Occipital lobe (tissue), 2 donors: Measurements from ENCODE around the gene LRTM1. TPM values are rescaled to one million over a fixed set of nuclear protein-coding genes. Genes with fewer than 3 reads are reported as not detected.

Source experiments
- DNase-seq: peaks from one replicate; lab custom pipeline; 2025; lab: John Stamatoyannopoulos, UW
- total RNA-seq: library from RNA; depleted of rRNA; stranded (reverse); fragments of >200 nt; gene quantifications from one replicate; pipeline ENCODE4 v1.2.3, GENCODE V29; 2014

The LRTM1 gene
- total RNA-seq = not detected

DNA sequence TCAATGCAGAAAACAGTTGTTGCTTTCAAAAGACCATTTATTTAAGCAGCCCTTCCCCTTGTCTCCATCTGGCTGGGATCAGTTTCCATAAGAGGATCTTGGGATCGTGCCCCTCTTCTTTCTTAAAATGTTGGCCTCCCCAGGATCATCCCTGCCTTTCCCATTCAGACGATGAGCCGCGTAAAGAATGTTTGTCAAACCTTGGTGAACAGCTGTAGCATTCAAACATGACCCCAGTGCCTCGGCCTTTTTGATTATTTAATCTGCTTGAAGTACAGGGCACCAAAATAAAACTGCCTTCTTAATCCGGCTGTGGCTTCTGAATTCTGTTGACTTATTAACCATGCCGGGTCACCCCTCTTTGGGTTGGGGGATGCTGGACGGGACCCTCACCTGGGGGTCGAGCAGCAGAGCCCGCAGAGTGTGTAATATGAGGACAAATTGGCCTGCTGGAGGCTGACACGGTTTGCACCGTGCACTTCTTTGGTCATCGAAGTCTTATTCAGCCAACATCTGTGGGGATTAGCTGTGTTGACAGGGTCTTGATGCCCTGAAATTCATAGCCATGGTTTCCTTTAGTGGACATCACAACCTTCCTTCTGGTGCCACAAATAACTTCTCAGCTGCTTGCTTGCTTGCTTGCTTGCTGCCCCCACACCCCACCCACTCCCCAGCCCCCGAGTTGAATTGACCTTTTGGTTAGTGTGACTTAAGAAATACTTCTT lies at the start of gene LRTM1:
Gene LRTM1 (minus strand): TSS at position 14 of the 725 bp plus-strand sequence. CDS start 148 bp downstream, outside the sequence.
- no peak for DNase-seq

DNA sequence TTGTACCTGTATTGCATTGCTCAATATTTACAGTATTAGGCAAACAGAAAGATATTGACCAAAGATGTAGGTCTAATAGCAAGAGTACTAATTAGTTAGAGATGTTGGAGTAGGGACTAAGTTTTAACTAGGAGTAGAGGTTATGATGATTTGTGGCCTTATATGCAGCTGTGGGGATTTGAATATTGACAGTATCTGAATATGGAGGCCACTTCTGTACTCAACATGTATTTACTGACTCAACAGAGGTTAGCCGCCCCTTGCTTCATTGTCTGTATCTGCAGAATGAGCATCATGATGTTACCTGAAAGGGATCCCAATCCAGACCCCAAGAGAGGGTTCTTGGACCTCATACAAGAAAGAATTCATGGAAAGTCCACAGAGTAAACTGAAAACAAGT lies 49.6 kb upstream of the LRTM1 start:
- DNase-seq = no peak

DNA sequence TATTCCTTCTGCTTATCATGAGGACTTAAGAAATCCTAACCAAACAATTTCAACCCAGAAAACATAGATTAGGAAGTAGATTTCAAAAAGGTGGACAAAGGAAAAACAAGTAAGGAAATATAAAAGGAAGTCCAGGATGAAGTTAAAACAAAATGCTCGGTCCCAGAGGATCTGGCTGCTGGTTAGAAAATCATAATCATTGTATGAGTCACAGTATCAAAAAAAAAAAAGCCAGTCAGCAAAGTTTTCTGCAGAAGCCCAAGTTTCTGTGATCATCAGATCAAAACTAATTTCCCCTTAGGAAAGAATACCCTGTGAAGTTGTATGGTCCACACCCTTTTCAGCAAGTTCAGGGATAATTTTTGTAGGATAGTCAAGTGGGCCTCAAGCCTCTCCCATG lies 43.0 kb upstream of the LRTM1 start:
- no peak for DNase-seq

DNA sequence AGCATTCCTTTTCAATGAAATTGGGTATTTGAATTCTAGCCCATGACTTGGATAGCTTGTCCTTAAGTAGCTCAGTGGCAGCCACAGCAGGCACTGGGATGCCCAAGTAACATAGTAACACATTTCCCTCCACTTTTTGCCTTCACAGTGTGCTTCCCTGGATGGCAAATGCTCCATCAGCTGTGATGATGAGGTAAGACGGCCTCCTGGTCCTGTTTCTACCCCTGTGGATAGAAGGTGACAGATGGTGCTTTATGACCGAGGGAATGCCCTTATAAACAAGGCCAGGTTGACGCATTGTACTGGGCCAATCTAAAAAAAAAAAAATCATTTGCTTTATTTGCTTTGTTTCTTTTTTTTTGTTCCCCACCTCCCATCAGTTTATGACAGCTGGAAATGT lies 41.8 kb upstream of the LRTM1 start:
- DNase-seq = no peak

DNA sequence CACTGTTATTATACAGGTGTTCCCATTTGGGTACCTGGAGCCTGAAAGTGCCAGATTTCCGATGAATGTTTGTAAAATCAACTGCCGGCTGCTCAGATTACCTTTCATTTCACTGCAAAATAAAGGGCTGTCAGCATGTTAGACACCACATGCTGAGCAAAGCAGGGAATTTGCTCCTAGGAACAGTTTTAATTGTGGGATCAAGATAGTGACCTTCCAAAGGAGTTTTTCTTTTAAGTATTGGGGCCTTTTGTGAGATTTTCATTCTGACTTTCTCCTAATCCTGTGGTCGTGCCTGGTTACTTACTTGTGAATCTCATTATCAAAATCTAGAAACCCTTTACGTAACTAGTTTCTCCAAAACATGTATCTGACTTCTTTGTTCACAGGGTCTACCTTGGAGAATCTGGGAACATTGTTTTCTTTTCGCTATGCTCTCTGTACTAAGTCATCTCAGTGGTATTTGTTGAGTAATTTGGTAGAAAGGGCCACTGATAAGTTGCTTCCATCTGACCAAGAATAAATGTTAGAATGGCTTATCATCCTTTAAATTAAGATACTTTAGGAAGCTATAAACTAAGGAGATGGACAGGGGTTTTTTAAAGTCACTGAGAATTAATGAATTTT lies 40.8 kb upstream of the LRTM1 start:
- no peak for DNase-seq

DNA sequence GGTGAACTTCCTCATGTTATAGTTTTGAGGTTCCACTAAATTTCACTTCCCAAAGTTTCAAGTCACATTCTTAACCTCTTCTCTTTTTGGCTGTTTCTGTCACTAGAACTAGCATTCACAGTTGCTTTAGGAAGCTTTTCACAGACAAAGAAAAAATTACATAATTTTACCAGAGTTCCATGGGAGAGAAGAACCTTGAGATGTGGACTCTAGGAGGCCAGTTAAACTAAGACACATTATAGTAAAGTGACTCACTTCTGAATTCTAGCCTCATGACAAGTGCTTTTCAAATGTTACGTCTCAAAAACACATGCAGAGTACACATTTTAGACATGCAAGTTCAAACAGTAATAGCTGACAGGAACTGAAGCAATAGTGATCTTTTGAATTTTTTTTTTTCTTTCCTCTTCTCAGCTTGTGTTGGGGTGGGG lies 39.9 kb upstream of the LRTM1 start:
- DNase-seq = no peak

DNA sequence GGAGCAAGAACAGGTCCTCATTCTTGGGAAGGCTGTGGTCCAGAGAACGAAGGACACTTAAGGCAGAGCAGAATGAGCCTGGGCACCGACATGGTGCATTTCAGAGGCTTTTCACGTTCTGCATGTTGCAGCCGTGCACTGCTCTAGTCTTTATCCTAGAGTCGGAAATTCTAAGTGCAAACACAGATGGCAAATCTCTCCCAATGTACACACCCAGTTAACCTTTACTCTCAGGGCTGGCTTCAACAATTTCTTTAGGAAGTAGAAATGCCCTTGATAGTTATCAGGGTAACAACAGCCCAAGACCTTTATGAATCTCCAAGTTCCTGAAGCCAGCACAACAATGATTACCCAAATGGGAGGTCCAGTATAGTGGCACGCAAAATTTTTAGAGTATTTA lies 39.1 kb upstream of the LRTM1 start:
- no peak for DNase-seq

DNA sequence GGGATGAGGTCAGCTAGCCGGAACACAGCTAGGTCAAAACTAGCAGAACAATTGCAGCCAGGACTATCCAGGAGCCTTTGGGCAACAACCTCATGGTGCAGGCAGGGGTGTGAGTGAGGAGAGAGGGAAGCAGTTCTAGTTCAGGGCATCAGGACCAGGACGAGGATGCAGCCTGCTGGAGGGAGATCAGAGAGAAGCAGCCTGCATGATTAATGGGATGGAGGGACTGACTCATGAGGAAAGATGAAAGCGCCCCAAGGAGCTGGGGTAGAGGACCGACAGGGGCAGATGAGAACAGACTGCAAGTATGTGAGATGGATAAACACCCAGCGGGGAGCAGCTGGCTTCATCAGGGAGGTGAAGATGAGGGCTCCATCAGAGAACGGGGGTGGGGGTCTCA lies 37.9 kb upstream of the LRTM1 start:
- DNase-seq = no peak

DNA sequence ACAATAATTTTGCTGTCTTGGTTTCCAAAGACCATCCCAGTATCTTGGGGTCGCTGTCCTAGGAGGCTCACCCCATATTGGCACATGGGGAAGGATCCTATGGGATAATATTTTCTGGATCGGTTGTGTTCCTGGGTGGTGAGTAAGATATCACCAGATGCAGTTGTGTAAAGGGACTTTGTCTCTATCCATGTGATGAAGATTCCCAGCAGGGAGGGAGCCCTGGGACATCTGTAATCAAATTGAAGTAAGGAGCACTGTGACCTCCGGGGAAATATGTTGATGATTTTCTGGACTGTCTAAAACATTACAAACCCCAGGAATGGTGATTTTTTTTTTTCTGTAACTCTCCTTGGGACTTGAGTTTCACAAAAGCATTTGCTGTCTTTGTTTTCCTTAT lies 36.2 kb upstream of the LRTM1 start:
- DNase-seq = no peak

DNA sequence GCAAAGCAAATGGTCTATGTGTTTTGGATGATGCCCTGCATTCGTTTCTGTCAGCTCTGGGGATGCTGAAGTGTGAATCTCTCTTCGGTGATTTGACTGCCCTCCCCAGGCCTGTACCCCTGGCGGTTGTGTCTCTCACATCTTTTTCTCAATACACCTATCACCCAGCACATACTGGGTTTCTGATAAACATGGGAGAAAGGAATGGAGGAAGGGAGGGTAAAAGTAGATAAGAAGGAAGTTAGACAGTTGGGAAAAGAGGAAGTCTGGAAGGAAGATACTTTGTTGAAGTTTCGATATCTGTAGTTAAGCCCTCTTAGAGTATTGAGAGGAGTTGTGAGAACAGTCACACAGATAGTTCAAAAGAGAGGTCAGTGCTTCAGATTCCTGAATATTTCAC lies 35.8 kb upstream of the LRTM1 start:
- DNase-seq = no peak

DNA sequence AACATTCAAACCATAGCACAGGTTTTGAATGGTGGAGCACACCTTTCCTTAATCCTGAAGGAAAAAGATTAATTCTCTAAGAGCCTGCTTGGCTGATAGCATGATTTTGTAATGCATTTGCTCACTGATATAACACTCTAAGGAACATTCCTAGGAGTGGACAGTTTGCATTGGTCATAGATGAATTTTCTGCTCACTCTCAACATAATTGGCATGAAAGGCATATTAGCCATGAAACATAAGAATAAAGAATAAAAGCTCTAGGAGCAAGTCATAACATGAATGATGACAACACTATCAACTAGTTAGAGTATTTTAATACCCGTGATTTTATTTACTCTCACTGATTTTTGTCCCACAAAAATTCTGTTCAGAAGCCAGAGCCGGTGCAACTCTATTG lies 34.3 kb upstream of the LRTM1 start:
- DNase-seq = no peak

DNA sequence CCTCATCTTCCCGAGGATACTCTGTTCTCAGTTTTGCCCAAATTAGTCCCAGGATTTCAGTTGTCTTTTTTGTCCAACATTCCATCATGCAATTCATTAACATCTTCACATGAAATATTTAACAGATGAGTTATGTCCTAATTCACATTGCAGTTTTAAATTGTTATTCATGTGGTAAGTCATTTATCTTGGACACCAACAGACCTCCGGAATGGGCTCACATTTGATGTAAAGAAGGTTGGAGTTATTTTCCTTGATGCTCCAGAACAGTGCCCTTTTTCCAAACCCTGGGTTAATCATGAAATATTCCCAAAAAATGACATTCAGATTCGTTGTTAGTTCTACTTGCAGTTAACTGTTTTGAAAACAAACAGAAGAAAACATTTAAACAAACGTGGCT lies 32.8 kb upstream of the LRTM1 start:
- no peak for DNase-seq

DNA sequence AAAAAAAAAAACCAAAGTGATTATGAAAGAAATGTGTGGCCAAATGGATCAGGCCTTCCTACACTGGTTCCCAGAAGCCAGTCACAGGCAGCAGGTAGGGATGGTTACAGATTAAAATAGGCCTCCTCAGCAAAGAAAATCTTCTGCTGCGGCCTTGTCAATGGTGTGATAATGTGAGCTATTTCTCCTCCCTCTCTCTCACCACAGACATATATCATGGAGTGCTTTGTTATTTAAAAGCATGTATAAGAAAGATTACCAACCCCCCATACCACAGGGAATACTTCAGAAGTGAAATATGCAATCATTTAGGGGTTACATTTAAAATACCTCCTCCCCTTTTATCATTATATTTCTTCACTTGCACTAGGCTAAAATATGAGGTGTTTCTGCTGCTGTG lies 32.2 kb upstream of the LRTM1 start:
- DNase-seq = no peak

DNA sequence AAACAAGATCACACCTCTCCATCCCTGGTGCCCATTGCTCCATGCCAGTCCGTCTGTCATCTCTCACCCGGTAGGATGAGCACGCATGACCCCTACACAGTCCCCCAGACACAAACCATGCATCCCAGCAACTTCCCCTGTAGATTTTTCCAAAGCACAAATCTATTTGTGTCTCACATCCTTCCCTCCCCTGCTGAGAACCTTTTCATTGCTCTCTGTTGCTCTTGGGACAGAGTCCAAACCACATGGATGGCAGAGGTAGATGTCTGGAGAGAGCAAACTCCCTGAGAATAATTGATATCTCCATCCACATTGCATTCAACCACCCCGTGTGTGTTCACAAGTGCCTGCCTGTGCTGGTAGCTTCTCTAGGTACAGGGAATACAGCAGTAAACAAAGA lies 29.9 kb upstream of the LRTM1 start:
- DNase-seq = no peak

DNA sequence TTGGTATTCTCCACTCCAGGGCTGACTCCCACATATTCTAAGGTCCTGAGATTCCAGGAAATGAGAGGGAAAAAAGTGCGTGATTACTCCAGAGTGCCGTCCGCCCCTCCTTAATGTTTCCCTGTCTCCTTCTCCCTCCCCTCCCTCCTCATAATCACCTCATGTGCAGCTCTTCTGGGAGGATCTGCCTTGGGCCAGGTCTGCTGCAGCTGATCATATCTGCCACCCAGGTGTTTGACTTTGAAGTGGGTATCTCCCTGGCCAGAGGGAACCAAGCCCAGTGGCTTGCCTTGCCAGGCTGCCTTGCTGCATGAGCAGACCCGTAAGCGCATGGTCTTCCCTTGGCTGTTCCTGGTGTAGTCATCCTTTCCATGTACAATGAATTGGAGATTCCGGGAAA lies 28.1 kb upstream of the LRTM1 start:
- DNase-seq = no peak

DNA sequence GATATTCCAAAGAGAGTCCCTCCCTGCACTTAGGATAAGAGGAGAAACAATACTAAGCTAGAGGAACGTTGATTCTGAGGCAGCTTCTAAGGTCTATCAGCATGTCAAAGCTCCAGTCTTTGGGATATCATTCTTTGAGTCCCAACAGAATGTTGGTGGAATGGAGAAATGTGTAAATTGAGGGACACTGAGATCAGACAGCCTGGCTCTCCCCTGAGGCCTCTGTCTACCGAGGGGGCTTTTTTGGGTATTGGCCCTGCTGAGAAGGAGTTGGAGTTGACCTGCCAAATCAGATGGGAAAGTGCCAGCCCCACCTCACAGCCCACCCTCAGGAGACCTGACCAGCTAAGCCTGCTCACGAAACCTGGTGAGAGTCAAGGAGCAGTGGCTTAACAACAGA lies 27.6 kb upstream of the LRTM1 start:
- DNase-seq = no peak

DNA sequence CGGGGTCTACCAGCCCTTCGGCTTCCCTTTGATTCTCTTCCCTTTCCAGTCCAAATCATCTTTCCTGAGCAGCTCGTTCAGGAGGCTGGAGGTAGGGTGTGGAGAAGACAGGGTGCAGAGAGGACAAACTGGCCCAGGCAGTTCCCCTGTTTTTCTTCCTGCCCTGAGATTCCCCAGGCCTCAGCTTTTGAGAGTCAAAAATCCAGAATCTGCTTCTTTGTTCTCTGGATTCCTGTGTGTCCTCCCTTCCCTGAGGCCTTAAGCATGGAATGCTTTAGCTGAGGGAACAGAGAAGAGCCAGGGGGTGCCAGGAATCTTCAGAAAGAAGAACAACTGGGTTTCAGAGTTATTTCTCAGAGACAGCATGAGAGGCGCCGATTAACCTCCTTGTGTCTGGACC lies 26.7 kb upstream of the LRTM1 start:
- no peak for DNase-seq

DNA sequence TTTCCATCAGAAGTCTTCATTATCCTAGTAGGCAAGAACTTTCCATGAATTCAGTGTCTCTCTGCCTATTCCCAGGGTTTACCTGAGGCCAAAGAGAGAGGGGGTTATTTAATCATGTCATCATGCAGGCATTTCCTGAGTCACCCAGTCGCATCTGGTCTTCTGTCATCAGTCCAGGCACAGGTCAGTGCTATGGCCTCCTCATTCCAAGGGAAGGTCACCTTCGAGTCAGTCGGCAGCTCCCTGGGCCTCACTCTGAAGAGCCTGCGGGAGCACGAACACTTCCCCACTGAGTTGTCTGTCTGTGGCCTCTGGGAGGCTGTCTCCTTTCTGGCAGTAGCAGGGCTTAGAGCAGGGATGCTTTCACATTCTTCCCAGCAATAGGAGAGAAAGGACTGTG lies 26.2 kb upstream of the LRTM1 start:
- DNase-seq = no peak

DNA sequence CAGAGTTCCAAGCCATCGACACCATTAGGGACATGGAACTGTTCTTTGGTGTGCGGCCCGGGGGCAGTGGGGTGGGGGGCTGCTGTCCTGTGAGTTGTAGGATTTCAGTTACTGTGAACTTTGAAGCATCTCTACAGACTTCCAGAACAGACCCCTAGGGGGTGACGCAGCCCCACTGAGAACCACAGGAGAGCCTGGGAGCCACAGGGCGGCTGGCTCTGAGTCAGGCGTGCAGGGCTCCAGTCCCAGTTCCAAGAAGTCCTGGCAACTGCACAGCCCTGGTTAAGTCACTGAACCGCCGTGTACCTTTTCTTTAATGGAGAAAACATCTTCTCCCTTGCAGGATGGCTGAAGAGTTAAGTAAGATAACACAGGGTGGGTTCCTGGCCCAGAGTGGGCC lies 23.5 kb upstream of the LRTM1 start:
- peak; percentile 5 for DNase-seq

DNA sequence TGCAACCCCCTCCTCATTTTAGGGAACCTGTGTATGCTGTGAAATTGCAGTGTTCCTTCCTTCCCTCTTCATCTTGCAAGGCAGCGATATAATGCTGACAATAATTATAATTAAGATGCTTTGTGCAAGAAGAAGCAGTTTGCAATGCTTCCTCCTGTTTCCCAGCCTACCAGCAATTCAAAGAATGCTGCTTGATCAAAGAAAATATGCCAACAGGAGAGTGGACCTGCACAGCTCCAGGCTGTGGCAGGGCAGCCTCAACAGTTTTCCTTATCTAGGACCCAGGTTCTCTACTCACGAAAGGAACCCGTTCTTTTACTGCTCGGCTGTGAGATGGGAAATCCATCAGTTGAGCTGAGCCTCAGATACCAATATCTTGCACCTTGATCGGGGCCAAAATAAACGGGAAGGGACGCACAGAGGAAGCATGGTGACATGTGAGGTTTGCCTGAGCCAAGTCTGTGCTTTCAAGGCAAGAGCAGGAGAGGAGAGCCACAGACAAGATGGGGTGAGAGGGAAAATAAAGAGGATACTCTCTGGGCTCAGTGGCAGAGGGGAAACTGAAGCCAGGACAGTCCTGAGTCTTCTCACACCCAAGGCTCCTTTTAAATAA lies 22.6 kb upstream of the LRTM1 start:
- DNase-seq = no peak

DNA sequence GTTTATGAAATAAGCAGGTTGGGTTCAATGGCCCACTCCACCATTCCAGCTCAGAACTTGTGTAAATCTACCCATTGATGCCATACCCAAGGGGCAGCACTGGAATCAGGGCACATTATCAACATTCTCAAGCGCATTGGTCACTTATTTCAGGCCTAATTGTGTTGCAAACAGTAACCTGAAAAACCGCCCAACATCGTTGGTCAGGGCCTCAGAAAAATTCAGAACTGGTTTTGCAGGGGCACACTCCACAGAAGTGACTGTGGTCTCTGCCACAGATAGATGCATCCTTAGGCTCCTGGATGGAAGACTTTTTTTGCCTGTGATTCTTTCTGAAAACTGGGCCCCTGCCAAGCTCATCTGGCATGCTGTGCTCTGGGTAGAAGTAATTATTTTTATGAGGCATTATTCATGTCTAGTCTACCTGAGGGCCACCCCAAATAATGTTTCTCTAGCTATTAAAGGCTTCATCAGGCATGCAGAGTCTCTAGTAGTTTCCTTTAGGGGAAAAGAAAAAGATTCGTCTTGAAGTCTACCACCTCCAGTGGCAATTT lies 21.7 kb upstream of the LRTM1 start:
- no peak for DNase-seq

DNA sequence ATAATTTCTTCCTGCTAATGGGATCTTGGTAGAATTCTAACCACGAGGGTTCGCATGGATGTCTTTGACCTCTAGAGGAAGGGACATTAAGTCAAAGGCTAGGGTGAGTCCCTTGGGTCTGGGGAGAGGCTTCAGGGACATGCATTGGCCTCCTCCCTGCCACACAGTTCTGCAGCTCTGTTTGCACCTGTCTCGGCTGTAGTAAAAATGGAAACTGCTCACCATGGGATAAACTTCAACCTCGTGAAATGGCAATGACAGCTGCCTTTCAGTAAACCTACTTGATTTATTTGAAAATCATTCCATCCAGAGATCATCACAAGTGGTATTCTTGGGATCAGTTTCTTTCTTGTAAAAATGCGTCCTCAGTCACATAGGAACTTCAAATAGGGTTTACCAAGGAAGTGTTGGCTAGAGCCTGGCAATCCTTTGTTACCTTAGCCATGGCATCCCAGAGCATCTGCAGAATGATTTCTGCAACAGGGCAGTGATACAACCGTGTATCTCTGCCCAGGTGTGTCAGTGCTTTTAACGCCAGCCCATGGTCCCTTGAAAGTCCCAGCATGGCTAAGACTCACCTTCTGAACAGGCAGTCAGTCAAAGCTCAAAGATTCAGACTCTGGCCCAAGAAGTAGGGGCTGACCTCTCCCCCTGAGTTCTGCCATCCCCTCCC lies 14.0 kb upstream of the LRTM1 start:
- no peak for DNase-seq
